GM19238 (cell line): ENCODE results near the gene IRF2.
A peak's percentile ranks its signal among the peaks of the same experiment; 100 is the strongest.

Source experiments
- DNase-seq: peaks from one replicate; pipeline ENCODE4 v3.0.0; 2011; ENCODE audit warnings: low spot score; ENCODE audit not compliant: insufficient read length

Gene IRF2

DNA sequence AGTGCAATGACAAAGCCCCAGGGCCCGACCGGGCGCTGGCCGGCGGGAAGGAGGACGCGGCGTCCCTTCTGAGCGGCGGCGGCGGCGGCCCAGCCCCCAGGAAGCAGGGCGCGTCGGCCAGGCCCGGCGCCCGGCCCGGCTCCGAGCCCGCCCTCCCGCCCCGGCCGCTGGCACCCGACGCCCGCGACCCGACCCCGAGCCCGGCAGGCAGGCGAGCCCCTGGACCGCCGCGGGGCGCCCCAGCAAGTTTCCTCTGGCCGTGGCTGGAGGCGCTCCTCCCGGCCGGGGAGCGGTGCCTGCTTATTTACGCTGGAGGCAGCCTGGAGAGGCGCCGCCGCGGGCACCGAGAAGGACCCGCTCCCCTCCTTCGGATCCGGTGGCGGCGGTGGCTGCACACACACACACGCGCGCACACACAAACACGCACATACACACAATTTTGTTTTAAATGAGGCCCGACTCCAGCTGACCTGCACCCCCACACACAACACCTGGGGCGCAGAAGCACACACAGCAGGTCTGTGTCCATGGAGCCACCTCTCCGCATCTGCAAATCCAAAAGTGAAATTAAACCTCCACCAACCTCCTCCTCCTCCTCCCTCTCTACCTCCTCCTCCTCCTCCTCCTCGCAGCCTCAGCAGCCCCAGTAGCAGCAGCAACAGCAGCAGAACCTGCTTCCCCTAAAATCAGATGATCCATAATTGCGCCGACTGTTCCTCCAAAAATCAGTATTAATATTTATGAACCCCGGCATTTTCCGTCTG is 669 bp downstream of the IRF2 start:
- DNase-seq, result peak; percentile 50

DNA sequence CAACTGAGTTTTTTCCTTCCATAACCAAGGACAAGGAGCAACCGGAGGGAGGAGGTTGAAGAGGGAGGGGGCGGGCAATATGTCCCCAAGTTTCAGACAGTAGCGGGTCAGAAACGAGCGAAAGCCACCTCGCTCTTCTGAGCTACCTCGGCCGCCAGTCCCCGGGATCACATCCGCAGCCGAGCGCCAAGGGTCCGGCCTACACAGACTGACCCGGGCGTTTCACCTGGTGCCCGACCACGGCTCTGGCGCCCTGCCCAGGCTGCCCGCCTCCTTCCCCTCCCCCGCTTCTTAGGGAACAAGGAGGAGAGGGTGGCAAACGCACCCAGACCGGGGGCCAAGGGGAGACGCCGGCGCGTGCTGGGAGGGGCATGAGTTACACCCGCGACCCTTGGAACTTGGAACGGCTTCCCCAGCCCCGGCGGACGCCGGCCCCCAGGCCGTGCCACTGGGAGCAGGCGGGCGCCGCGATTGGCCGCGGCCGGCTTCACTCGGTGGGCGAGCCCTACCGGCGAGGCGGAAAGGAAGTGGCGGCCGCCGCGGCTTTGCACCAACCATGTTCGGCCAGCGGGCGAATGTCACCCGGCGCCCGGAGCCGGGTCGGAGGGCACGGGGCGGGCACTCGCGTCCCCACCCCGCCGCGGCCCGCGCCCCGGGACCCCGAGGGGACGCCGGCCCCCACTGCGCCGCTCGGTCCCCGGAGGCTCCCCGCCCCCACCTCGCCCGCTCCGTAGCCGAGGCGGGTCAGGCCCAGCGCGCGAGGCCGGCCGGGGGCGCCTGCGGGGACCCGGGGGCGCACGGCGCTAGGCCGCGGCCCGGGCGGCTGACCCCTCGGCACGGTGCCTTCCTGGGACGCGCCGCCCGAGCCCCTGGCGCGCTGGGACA is 1.5 kb downstream of the IRF2 start:
- DNase-seq, result peak; percentile 58

DNA sequence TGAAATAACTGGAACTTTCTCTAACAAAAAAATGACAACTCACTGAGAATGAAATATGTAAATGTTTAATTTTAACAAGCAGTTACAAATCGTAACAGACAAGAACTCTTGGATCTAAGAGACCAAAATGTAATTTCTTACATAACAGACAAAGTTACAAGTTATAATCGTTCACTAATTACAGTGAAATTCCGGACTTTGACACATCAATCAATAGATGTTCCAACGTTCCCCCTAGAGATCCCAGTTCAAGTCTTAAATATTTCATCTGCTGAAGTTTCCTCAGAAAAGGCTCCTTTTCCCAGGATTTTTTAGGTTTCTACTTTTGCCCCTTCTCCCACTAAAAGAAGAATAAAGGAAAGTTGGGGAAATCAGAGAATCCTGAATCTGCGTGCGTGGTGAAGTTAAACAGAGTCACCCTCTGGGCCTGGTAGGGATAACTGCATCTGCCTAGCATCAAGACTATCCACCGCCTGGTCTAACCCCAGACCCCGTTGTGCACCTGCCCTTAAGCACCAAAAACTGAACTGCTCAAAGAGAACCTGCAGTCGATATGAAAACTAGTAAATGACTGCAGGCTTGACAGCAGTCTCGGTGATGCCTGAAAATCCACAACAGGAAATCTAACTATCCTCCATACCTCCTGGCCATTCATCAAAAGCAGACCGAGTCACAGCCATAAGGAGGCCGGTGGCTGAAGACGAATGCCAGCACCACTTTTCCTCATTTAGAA is 2.3 kb downstream of the IRF2 start:
- peak; percentile 35 for DNase-seq

DNA sequence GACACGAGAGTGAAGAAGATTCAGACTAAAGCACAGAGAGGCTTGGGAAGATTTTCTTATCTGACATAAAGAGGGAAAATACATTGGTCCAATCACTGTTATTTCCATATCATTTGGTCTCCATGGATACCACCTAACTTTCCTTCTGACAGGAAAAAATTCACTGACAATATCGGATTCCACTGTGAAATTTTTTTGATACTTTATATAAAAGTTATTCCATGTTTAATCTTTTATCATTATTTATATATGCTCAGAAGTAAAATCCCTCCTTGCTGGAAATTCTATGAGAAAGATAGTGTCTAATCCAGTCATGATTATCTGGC is 3.6 kb downstream of the IRF2 start:
- DNase-seq, result no peak

DNA sequence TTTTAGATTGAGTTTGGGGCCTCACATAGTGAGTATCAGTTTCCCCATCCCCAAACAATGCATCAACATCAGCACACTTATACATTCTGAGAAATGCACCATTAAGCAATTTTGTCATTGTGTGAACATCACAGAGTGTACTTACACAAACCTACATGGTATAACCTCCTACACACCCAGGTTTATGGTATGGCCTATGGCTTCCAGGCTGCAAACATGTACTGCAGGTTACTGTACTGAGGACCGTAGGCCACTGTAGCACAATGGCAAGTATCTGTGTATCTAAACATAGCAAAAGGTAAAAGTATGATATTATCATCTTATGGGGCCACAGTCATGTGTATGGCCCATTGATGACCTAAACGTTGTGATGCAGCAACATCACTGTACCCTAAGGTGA is 7.7 kb downstream of the IRF2 start:
- no peak for DNase-seq

DNA sequence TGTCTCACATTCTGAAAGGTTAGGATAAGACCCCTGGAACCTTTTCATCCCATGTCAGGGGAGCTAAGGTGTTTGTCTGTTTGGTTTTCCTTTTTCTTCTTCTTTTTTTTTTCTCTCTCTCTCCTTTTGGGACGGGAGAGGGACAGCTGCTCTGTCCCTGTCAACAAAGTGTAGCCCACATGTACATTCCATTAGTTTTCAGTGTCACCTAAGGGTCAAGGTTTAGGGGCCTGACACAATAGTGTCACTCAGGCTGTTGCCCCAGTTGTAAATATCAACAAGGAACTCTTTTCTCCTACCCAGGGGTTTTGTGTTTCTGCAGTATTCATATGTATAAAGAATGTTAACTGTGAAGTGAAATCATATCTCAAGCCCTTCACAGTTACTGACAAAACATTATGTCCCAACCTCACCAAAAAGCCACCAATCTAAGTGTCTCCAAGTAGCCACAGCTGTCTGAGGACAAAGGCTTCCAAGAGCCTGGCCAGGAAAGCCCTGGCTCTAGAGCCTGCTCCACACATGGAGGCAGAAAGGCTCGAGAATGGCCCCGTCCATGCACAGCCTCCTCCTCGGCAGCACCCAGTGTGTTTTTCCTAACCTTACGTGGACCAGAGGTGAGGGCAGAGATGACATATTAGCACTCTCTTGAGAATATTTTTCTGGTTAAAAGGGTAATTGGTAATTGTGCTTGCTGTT is 9.4 kb downstream of the IRF2 start:
- DNase-seq, result no peak

DNA sequence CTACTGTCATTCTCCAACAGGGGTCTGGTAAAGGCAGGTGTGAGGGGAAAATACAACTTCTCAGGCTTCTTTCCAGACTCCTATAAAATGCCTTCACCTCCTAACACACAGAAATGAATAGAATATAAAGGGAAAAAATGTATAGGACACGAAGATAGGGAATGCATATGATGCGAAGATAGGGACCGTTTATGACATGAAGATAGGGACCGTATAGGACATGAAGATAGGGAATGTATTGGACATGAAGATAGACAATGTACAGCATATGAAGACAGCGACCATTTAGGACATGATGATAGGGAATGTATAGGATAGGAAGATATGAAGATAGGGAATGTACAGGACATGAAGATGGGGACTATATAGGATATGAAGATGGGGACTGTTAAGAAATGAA is 10.5 kb downstream of the IRF2 start:
- no peak for DNase-seq

DNA sequence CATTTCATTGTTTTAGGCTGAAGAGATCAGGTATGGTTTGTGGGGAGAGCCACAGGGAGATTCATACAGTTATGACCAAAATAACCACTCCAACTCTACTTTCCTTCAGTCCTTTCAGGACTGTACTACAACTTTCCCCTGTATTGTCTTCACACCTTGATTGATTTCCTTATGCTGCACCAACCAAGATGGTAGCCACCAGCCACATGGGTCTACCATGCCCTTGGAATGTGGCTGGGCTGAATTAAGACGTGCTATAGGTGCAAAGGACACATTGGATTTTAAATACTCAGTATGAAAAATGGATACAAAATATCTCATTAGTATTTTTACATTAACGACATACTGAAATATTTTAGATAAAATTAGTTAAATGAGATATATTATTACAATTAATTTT is 11.2 kb downstream of the IRF2 start:
- DNase-seq, result no peak

DNA sequence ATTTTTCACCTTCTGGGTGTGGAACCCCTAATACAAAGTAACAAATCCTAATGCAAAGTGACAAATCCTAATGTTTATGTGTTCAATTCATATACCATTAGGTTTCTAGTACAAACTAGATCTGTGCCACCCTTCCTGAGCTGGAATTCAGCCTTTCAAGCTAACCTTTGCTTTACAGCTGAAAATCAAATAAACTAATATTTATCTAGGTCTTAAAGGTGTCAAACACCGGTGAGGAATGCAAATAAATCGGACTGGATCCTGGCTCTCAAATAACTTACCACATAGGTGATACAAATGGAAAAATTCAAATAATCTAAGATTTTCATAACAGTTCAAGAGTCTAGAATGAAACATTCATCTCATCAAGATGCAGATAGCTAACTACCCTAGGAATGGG is 11.6 kb downstream of the IRF2 start:
- DNase-seq, result no peak

DNA sequence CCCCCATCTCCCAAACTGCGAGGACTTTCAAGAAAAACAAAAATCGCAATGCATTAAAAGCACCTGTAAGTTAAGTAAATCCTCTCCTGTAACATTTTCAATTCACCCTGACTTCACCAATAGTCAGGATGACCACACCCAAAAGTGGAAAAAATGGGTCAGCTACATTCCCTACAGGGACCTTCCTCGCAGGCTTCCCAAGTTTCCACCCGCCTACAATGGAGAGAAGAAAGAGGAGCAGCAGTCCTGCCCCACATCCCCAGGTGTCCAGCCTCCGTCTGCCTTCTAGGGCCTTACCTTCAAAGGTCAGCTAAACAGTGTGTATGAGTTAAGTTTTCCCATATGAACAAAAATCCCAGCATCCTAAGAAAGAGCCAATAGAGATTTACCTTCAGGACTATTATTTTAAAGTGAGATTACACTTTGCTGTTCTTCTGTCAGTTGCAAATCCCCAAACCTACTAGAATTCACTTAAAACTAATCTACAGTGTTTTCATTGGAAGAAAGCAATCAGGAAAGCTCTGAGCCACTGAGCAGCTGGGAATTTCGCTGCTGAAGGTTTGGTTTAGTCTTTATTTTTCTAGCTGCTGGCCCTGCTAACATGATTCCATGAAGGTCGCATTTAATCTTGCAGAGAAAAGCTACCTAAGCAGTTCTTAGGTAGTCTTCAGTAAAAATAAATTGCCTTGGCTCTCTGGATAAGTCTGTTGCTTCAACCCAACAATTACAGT is 12.5 kb downstream of the IRF2 start:
- DNase-seq, result no peak

DNA sequence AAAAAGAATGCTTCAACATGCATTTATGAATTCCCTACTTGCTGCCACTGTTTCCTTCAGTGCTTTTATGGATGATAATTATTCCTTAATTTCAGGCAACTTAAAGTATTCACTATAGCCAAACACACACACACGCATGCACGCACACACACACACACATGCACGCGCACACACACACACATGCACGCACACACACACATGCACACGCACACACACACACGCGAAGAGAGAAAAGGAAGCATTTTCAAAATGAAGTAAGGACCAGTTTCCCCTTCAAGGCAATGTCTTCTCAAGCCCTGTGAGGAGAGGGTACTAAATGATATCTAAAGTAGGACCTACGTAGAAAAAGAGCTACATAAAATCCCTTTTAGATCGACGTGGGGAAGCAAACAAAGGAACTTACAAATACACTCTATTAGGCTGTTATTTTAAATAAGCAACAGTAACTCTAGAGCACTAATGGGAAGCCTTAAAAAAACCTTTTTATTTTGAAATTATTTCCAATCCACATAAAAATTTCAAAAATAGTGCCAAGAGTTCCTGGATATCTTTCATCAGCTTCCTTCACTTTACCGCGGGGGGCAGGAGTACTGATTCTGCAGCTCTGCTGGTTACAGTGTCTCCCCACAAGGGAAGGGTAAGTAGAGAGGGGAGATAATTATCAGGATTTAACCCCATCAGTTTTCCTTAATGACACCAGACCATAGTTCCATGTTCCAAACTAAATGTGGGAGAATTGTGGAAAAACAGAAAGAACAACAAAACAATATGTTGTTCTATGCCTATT is 13.7 kb downstream of the IRF2 start:
- no peak for DNase-seq

DNA sequence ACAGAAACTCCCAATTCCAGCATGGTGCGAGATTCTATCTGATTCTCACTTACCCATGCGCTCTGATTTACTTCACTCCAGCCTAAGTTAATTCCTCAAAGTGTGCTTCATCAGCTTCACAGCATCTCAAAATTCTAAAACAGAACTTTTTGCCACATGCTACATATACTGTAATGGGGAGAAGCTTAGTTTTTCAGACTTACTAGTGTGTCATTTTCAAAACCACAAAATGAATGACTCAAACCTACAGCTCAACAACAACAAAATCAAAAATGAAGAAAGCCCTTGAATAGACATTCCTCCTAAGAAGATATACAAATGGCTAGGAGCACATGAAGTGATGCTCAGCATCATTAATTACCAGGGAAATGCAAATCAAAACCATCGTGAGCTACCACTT is 14.9 kb downstream of the IRF2 start:
- no peak for DNase-seq

DNA sequence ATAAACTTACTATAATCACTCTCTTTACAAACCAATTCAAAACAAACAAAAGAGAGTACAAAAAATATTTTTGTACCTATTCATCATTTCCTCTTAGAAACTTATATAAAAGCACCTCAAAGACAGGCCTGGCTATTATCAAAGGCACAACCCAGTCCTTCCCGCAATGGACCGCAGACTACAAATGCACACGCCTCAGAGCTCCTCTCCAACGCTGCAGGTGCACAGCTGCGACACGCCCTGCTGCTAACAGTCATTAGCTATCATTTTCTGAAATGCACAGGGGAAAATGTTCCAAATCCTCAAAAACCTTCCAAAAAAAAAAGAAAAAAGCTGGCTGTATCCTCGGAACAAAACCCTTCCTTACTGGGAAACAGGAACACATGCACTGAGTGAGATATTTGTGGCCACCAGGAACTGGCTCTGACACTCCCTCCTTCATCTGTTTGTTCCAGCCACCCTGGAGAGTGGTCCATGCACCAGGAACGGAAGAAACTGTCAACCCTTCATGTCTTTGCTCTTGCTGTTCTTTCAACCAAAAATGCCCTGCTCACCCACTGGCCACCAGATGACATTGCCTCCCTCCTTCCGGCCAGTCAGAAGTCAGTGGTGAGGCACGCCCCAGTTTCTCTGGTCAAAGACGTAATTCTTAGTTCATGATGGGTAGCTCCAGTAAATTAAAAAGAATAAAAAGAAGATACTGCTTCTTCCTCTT is 16.7 kb downstream of the IRF2 start:
- peak; percentile 32 for DNase-seq

DNA sequence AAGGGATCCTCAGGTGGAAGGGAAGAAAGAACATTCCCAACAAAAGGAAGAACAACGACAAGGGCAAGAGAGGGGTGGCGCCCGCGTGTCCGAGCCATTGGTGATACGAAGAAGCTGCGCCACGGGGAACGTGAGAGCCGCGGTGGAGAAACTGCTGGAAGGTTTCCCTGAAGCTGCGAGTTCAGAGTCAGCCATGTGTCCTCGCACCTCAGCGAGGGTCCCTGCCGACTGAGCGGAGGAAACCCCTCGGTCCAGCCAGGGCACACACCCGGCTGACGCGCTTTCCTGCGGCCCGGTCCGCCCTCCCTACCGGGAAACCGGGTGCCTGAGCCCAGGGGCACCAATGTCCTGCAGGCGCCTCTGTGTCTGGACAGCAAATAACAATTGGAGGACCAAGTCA is 18.0 kb downstream of the IRF2 start:
- DNase-seq, result no peak

DNA sequence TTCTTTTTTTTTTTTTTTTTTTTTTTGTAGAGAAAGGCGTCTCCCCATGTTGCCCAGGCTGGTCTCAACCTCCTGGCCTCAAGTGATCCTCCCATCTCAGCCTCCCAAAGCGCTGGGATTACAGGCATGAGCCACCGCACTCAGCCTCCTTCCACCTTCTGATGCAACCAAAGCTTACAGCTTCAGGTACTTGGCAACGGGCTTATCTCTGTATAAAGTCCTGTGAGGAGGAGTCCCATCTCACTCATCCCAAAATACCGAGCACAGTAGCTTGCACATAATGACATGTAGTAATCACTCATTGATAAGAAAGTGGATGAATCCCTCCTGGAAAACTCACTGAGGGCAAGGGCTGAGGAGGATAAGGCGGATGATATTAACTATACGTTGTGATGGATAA is 19.1 kb downstream of the IRF2 start:
- no peak for DNase-seq

DNA sequence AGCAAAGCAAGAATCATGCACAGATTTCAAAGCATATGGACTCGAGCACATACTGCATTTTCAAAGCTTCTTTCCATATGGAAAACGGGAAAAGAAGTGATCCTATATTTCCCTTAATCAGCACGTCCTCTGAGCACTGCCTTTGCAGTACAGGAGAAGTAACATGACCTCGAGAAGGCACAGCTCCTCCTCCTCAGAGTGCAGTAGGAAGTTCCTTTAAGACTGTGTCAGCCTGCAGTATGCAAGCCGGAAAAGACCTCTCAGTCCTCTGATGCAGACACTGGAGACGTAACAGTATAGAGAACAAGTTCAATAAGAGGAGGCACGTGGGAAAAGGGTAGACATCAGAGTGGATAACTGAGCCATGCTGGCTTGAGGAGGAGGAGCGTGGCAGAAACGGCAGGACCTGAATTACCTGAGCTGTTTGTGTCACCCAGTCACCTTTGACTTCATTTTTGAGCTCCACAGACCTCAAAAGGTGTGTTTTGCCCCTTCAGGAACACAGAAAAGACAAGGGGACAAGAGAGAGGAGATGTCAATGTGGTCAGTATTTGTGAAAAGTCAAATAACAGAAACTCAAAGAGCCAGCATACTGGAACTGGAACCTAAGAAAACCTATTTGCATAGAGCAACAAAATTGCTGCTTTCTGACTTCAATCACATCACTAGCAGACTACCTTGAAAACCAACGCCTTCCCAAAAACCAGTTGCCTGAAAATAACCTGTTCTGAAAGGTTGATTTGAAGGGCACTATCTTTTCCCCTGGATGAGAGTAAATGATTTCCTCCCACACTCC is 20.8 kb downstream of the IRF2 start:
- peak; percentile 41 for DNase-seq

DNA sequence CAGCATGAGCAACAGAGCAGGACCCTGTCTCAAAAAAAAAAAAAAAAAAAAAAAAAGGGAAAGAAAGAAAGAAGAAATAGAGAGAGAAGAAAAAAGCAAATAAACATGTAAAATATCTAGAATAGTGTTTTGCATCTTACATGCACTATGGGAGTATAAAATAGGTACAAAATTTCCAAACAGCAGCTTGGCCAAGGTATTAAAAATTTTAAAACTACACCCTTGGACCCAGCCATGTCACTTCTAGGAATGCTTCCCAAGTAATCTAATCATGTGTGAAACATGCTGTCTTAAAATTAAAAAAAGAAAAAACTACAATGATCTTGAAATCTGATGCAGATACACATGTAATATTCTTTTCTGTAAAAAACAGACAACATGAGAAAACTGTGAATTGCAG is 21.6 kb downstream of the IRF2 start:
- DNase-seq, result no peak

DNA sequence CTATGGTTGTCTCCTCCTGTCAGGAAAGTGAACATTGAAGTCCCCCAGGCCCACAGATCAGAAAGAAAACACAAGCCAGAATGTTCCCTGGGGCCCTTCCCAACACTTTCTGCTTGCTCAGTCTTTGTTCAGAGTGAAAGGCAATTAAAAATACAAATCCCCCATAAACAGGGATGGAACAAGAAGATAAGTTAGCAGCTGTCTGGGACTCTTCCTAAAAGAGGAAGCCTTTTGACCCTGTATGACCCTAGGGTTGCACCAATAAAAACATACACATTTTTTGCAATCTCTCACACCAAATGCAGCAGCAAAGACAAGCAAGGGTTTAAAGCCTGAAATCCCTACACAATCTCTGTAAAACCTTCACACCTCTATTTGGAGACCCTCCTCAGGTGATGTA is 22.6 kb downstream of the IRF2 start:
- no peak for DNase-seq
